HCT116 (cell line): Measurements from ENCODE around the gene TRIM29. TPM values are rescaled to one million over a fixed set of nuclear protein-coding genes. Genes with fewer than 3 reads are reported as not detected.

Experiments used
- ATAC-seq: fragments of 200-7000 bp; cut with Tn5 transposase; 2 replicates; pipeline ENCODE4 v1.9.1; 2020; ENCODE audit warnings: mild to moderate bottlenecking, moderate library complexity
- BruUV-seq: library from RNA; stranded (reverse); fragments of 400-500 nt; replicated peaks from 2 replicates; lab custom pipeline; 2021; lab: Mats Ljungman, UMichigan
- CTCF ChIA-PET: fragments of 300-600 bp; sonication (Branson Sonifier 250); formaldehyde crosslinking; loops from one replicate; lab custom pipeline; 2021; ENCODE audit warnings: antibody characterized with exemption; lab: Charles Lee
- POLR2A ChIA-PET: fragments of 300-600, 350-600 bp; sonication (Branson Sonifier 250); formaldehyde crosslinking; loops from one replicate; lab custom pipeline; 2021; ENCODE audit warnings: antibody characterized with exemption; lab: Charles Lee
- RAD21 ChIA-PET, 2 experiments: fragments of 300-600 bp; sonication (Branson Sonifier 250); formaldehyde crosslinking; loops; one replicate each; lab custom pipeline; 2023; ENCODE audit warnings: low total read pairs in 2 of 2; ENCODE audit not compliant: uncharacterized antibody in 2 of 2, unreplicated experiment in 2 of 2, low non-redundant PET in 1 of 2; lab: Charles Lee
- DNase-seq: peaks from one replicate; pipeline ENCODE4 v3.0.0-alpha.2; 2010; ENCODE audit warnings: low read depth, low spot score
- H2AFZ ChIP-seq: fragments of 200-600 bp; shearing (Covaris generic), sonication (generic); 2 replicates; pipeline ENCODE4 v1.6.1; 2017; ENCODE audit warnings: low read depth, mixed run types, mixed read lengths, antibody characterized with exemption, low read length; ENCODE audit not compliant: poor library complexity, severe bottlenecking
- H3K27ac ChIP-seq: 2 replicates; pipeline ENCODE4 v1.5.1; 2012; ENCODE audit warnings: low read depth, low read length
- H3K27me3 ChIP-seq: fragments of 200-600 bp; sonication (generic); 2 replicates; pipeline ENCODE4 v1.6.1; 2016; ENCODE audit warnings: mixed run types, low read length, mixed read lengths; ENCODE audit not compliant: insufficient read depth
- H3K36me3 ChIP-seq, 2 experiments: fragments of 200-500 bp in 1 of 2; fragments of 200-600 bp in 1 of 2; sonication (Bioruptor generic) in 1 of 2; sonication (generic) in 1 of 2; 2 replicates each; pipeline versions ENCODE4 v1.5.1 to v1.6.1; 2014 to 2016; ENCODE audit warnings: low read length in 2 of 2, inconsistent platforms in 1 of 2, mixed read lengths in 1 of 2, mixed run types in 1 of 2; ENCODE audit not compliant: insufficient read depth in 2 of 2, control insufficient read depth in 1 of 2
- H3K4me1 ChIP-seq, 2 experiments: fragments of 200-600 bp in 1 of 2; sonication (generic) in 1 of 2; 2 replicates each; pipeline versions ENCODE4 v1.5.1 to v1.6.1; 2012 to 2017; ENCODE audit warnings: low read length in 2 of 2, inconsistent platforms in 1 of 2, mild to moderate bottlenecking in 1 of 2, mixed read lengths in 1 of 2, mixed run types in 1 of 2, moderate library complexity in 1 of 2; ENCODE audit not compliant: insufficient read depth in 2 of 2, control insufficient read depth in 1 of 2
- H3K4me2 ChIP-seq: fragments of 200-600 bp; sonication (generic); 2 replicates; pipeline ENCODE4 v1.6.1; 2017; ENCODE audit warnings: mixed run types, low read length, mixed read lengths
- H3K4me3 ChIP-seq, 2 experiments: fragments of 200-600 bp in 1 of 2; sonication (generic) in 1 of 2; replicated peaks in 1 of 2; 2 replicates each; pipeline ENCODE4 v1.5.1; 2011 to 2016; ENCODE audit warnings: low read length in 2 of 2, control low read depth in 1 of 2, low read depth in 1 of 2, mild to moderate bottlenecking in 1 of 2, mixed read lengths in 1 of 2, mixed run types in 1 of 2
- H3K79me2 ChIP-seq: fragments of 200-600 bp; sonication (generic); 2 replicates; pipeline ENCODE4 v1.6.1; 2017; ENCODE audit warnings: mild to moderate bottlenecking, mixed run types, low read length, moderate library complexity, mixed read lengths; ENCODE audit not compliant: insufficient read depth
- H3K9ac ChIP-seq: fragments of 200-600 bp; sonication (generic); 2 replicates; pipeline ENCODE4 v1.6.1; 2016; ENCODE audit warnings: low read length, mixed read lengths
- H3K9me2 ChIP-seq: fragments of 200-600 bp; sonication (generic), shearing (Covaris generic); 2 replicates; pipeline ENCODE4 v1.6.1; 2017; ENCODE audit warnings: mixed run types, mild to moderate bottlenecking, moderate library complexity; ENCODE audit not compliant: insufficient read depth
- H3K9me3 ChIP-seq, 2 experiments: fragments of 200-500 bp in 1 of 2; fragments of 200-600 bp in 1 of 2; sonication (Bioruptor generic) in 1 of 2; sonication (generic) in 1 of 2; 2 replicates each; pipeline ENCODE4 v1.6.1; 2014 to 2017; ENCODE audit warnings: low read length in 2 of 2, mixed read lengths in 2 of 2, inconsistent platforms in 1 of 2, low read depth in 1 of 2, mild to moderate bottlenecking in 1 of 2, mixed run types in 1 of 2, moderate library complexity in 1 of 2; ENCODE audit not compliant: control insufficient read depth in 1 of 2, insufficient read depth in 1 of 2
- H4K20me1 ChIP-seq: fragments of 200-600 bp; sonication (generic), shearing (Covaris generic); 2 replicates; pipeline ENCODE4 v1.6.1; 2017; ENCODE audit warnings: mixed run types, mild to moderate bottlenecking, moderate library complexity; ENCODE audit not compliant: insufficient read depth
- ATF3 ChIP-seq: IDR thresholded peaks from 2 replicates; pipeline ENCODE4 v1.6.1; 2012
- MAX ChIP-seq: IDR thresholded peaks from 2 replicates; pipeline ENCODE4 v1.6.1; 2012
- POLR2AphosphoS5 ChIP-seq: IDR thresholded peaks from 2 replicates; pipeline ENCODE4 v1.6.1; 2011; ENCODE audit warnings: mild to moderate bottlenecking, low read depth, low read length, moderate library complexity
- RAD21 ChIP-seq: IDR thresholded peaks from 2 replicates; pipeline ENCODE4 v1.6.1; 2012; ENCODE audit warnings: low read depth, mild to moderate bottlenecking
- intact Hi-C: fragments of 100-400 bp; cut with micrococcal nuclease; formaldehyde crosslinking; loops from 2 replicates; pipeline ENCODE4 v1.10.0; 2022
- total RNA-seq: library from RNA; stranded (reverse); gene quantifications from one replicate; pipeline ENCODE4 v1.2.1, GENCODE V29; 2021; ENCODE audit not compliant: unreplicated experiment
- TF ChIP-seq, protein P1 (sequence below), 3 experiments: fragments of 200-600 bp in 1 of 3; sonication (generic) in 1 of 3; IDR thresholded peaks in 2 of 3; conservative IDR thresholded peaks in 1 of 3; 2 replicates each; pipeline ENCODE4 v1.5.1; 2012 to 2017; ENCODE audit warnings: low read depth in 2 of 3, low read length in 2 of 3, antibody characterized with exemption in 1 of 3, borderline replicate concordance in 1 of 3, control low read depth in 1 of 3, mild to moderate bottlenecking in 1 of 3, mixed read lengths in 1 of 3, mixed run types in 1 of 3, moderate library complexity in 1 of 3; ENCODE audit not compliant: insufficient read depth in 1 of 3

The TRIM29 gene
- total RNA-seq, 1 experiment from 2014 or later: 0.54 TPM

DNA sequence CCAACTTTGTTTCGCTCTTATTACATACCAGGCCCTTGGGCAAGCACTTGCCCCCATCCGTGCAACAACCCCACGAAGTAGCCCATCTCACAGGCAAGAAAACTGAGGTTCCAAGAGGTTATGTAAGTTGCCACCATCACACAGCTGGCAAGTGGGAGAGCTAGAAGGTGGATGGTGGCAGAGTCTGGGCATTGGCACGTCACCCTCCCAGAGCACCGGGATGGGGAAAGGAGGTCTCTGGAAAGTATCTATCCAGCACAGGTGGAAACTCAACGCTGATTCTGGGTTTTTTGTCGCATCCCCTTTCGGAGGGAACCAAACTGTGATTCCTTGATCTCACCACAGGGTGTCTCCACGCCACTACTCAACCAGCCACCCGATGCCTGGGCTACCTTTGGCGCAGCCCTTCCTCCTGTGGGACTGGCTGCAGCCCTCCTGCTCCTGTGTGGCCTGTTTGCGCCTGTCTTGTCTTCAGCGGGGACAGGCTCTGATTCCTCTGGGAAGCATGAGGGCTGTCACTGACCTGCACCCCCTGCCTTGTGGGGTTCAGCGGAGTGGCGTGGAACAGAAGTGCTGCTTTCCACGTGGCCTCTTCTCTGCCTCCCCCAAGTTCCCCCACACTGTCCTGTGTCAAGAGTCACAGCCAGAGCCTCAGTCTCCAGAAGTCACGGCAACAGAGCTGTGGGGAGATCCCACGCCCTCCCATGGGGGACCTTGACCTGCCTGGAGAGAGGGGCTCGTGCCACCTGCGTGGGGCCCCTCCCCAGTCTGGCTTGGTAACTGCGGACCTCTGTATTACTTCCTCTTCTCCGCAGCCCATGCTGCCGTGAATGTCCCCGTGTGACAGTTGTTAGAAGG lies 34.4 kb upstream of the TRIM29 start:
- Histone ChIP-seq H3K9me3 (no peaks in the 10 kb centered on the region), H3K4me3 (no peak overlapping the region), H3K4me2 (no peak overlapping the region), H3K27ac (no peak overlapping the region), H3K4me1 (peaks cover 2 to 14% of the 10 kb centered on the region in 2 experiments; a peak in 1 of 4 replicates)
- RAD21 ChIA-PET: no interaction called here
- CTCF ChIA-PET: interaction anchor here (0.6 to 1.8 kb wide), 2 partner anchors 58 to 128 kb away, joined by 3 to 6 read pairs; no protein-coding TSS in a partner anchor
- ATAC-seq (peak; percentile 77), DNase-seq (peak; percentile 36)
- no TSS peak for BruUV-seq
- TF ChIP-seq RAD21 (peak; percentile 97), ATF3 (no peak), MAX (no peak), POLR2AphosphoS5 (no peak)
- TF ChIP-seq, protein P1, sequence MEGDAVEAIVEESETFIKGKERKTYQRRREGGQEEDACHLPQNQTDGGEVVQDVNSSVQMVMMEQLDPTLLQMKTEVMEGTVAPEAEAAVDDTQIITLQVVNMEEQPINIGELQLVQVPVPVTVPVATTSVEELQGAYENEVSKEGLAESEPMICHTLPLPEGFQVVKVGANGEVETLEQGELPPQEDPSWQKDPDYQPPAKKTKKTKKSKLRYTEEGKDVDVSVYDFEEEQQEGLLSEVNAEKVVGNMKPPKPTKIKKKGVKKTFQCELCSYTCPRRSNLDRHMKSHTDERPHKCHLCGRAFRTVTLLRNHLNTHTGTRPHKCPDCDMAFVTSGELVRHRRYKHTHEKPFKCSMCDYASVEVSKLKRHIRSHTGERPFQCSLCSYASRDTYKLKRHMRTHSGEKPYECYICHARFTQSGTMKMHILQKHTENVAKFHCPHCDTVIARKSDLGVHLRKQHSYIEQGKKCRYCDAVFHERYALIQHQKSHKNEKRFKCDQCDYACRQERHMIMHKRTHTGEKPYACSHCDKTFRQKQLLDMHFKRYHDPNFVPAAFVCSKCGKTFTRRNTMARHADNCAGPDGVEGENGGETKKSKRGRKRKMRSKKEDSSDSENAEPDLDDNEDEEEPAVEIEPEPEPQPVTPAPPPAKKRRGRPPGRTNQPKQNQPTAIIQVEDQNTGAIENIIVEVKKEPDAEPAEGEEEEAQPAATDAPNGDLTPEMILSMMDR (IDR thresholded peaks at IDR 0.05 in 2 of 3, conservative IDR thresholded peaks at IDR 0.05 in 1 of 3; ENCODE audit: borderline replicate concordance in 1 of 3, insufficient read depth in 1 of 3, low read depth in 2 of 3, low read length in 2 of 3): peak; percentile 76 to 90 (median 77)
- TF ChIP-seq, all 23 proteins: peak for 2
- Histone ChIP-seq H4K20me1 (no peaks in the 10 kb centered on the region), H3K9me2 (no peaks in the 10 kb centered on the region), H3K27me3 (peaks cover 31% of the 10 kb centered on the region), H3K9ac (no peak overlapping the region), H3K79me2 (no peaks in the 10 kb centered on the region), H3K36me3 (no peaks in the 10 kb centered on the region), H2AFZ (no peak overlapping the region)
- POLR2A ChIA-PET: no interaction called here
- intact Hi-C loops: loop anchor here (1.0 kb wide), 2 partner anchors 57 to 131 kb away; no protein-coding TSS in a partner anchor
